HL-60 (cell line): Measurements from ENCODE around the gene NOP9.

Experiments
- DNase-seq, 2 experiments: peaks; one replicate each; pipeline ENCODE4 v3.0.0-alpha.2; 2010 to 2020; ENCODE audit warnings: low read depth in 1 of 2, low spot score in 1 of 2
- H3K27ac ChIP-seq: fragments of 250-450 bp; sonication (Bioruptor Pico); replicated peaks from 2 replicates; pipeline ENCODE4 v1.5.1; 2020; ENCODE audit warnings: mild to moderate bottlenecking, moderate library complexity
- H3K27me3 ChIP-seq: fragments of 250-450 bp; sonication (Bioruptor Pico); 2 replicates; pipeline ENCODE4 v1.5.1; 2021; ENCODE audit warnings: mild to moderate bottlenecking, moderate library complexity; ENCODE audit not compliant: insufficient read depth, poor library complexity, severe bottlenecking
- H3K4me3 ChIP-seq: replicated peaks from 2 replicates; pipeline ENCODE4 v1.5.1; 2011; ENCODE audit warnings: mild to moderate bottlenecking, control low read depth, low read length; ENCODE audit not compliant: insufficient read depth
- GABPA ChIP-seq: IDR thresholded peaks from 2 replicates; pipeline ENCODE4 v1.6.1; 2012; ENCODE audit warnings: low read depth
- POLR2AphosphoS5 ChIP-seq: IDR thresholded peaks from 2 replicates; pipeline ENCODE4 v1.6.1; 2012; ENCODE audit warnings: low read depth
- SPI1 ChIP-seq: IDR thresholded peaks from 2 replicates; pipeline ENCODE4 v1.6.1; 2012; ENCODE audit warnings: low read depth, mild to moderate bottlenecking, borderline replicate concordance
- long read RNA-seq: library from polyadenylated mRNA; unstranded; transcript quantifications from one replicate; pipeline ENCODE4 v2.0.0, GENCODE V29; 2020
- TF ChIP-seq, protein P1 (sequence below): IDR thresholded peaks from 2 replicates; pipeline ENCODE4 v1.6.1; 2012; ENCODE audit warnings: low read depth; ENCODE audit not compliant: insufficient replicate concordance
- TF ChIP-seq, protein P2 (sequence below): IDR thresholded peaks from one replicate; pipeline ENCODE4 v1.5.1; 2011; ENCODE audit warnings: low read length, control low read depth, inconsistent platforms; ENCODE audit not compliant: insufficient read depth

Gene NOP9, protein sequence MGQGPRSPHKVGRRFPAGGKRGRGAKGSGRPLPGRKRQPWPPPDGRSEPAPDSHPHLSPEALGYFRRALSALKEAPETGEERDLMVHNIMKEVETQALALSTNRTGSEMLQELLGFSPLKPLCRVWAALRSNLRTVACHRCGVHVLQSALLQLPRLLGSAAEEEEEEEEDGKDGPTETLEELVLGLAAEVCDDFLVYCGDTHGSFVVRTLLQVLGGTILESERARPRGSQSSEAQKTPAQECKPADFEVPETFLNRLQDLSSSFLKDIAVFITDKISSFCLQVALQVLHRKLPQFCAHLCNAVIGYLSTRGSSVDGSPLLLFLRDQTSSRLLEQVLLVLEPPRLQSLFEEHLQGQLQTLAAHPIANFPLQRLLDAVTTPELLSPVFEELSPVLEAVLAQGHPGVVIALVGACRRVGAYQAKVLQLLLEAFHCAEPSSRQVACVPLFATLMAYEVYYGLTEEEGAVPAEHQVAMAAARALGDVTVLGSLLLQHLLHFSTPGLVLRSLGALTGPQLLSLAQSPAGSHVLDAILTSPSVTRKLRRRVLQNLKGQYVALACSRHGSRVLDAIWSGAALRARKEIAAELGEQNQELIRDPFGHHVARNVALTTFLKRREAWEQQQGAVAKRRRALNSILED
- long read RNA-seq, full-length matches to known transcripts = 1 of 3 reads
- long read RNA-seq, partial matches to known transcripts = 1 of 3 reads
- long read RNA-seq, other reads (novel, unspliced or antisense) = 1 of 3 reads

DNA sequence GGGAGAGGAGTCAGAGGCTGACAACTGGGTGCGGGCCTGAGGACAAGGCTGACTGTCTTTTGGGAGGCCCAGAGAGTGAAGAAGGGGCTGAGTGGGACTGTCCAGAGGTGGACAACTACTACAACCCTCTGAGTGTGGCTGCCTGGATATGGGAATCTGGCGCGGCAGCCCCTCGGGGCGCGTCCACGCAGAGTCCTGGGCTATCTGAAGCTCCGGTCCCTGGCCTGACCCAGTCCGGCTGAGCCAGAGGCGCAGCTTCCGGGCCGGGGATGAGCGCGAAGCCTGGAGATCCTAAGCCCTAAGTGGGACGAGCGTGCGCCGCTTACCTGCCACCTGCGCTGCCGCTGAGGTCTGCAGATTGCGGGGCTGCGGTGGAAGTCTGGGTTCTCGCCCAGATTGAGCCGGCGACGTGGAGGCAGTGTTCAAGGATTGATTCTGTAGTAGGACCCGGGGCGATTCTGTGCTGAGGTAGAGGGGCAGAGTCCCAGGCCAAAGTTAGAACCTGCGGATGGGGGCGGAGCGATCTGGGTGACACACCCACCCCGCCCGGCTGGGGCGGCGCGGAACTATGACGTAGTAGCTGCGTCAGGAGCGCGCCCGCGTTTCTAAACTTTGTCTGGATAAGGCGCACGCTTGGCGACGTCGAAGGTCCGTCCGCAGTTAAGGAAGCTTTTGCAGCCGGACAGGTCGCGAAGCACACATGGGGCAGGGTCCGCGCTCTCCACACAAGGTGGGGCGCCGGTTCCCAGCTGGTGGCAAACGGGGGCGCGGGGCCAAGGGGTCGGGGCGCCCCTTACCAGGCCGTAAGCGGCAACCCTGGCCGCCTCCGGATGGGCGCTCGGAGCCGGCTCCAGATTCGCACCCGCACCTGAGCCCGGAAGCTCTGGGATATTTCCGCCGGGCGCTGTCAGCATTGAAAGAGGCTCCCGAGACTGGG is at the start of gene NOP9, which contains the start of gene DHRS1:
Gene NOP9, plus strand, starts transcription at position 596 of the 937 bp plus-strand sequence. Its CDS starts 105 bp downstream, at position 701.
Gene DHRS1, minus strand, starts transcription at position 526 of the 937 bp plus-strand sequence. CDS start 674 bp downstream, outside the sequence.
- peak within 1 kb of the TSS; percentile 75 for H3K27ac ChIP-seq
- DNase-seq = peak; percentile 85 to 89
- no peak; the same call in 1 of the 2 replicates for TF ChIP-seq GABPA
- TF ChIP-seq, protein P1, sequence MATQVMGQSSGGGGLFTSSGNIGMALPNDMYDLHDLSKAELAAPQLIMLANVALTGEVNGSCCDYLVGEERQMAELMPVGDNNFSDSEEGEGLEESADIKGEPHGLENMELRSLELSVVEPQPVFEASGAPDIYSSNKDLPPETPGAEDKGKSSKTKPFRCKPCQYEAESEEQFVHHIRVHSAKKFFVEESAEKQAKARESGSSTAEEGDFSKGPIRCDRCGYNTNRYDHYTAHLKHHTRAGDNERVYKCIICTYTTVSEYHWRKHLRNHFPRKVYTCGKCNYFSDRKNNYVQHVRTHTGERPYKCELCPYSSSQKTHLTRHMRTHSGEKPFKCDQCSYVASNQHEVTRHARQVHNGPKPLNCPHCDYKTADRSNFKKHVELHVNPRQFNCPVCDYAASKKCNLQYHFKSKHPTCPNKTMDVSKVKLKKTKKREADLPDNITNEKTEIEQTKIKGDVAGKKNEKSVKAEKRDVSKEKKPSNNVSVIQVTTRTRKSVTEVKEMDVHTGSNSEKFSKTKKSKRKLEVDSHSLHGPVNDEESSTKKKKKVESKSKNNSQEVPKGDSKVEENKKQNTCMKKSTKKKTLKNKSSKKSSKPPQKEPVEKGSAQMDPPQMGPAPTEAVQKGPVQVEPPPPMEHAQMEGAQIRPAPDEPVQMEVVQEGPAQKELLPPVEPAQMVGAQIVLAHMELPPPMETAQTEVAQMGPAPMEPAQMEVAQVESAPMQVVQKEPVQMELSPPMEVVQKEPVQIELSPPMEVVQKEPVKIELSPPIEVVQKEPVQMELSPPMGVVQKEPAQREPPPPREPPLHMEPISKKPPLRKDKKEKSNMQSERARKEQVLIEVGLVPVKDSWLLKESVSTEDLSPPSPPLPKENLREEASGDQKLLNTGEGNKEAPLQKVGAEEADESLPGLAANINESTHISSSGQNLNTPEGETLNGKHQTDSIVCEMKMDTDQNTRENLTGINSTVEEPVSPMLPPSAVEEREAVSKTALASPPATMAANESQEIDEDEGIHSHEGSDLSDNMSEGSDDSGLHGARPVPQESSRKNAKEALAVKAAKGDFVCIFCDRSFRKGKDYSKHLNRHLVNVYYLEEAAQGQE = no peak
- peak; percentile 79 for TF ChIP-seq POLR2AphosphoS5
- no peak for TF ChIP-seq SPI1
- TF ChIP-seq, protein P2, sequence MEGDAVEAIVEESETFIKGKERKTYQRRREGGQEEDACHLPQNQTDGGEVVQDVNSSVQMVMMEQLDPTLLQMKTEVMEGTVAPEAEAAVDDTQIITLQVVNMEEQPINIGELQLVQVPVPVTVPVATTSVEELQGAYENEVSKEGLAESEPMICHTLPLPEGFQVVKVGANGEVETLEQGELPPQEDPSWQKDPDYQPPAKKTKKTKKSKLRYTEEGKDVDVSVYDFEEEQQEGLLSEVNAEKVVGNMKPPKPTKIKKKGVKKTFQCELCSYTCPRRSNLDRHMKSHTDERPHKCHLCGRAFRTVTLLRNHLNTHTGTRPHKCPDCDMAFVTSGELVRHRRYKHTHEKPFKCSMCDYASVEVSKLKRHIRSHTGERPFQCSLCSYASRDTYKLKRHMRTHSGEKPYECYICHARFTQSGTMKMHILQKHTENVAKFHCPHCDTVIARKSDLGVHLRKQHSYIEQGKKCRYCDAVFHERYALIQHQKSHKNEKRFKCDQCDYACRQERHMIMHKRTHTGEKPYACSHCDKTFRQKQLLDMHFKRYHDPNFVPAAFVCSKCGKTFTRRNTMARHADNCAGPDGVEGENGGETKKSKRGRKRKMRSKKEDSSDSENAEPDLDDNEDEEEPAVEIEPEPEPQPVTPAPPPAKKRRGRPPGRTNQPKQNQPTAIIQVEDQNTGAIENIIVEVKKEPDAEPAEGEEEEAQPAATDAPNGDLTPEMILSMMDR = no peak
- H3K27me3 ChIP-seq = no peaks in the 10 kb centered on the region
- H3K4me3 ChIP-seq = peak within 1 kb of the TSS; percentile 97

DNA sequence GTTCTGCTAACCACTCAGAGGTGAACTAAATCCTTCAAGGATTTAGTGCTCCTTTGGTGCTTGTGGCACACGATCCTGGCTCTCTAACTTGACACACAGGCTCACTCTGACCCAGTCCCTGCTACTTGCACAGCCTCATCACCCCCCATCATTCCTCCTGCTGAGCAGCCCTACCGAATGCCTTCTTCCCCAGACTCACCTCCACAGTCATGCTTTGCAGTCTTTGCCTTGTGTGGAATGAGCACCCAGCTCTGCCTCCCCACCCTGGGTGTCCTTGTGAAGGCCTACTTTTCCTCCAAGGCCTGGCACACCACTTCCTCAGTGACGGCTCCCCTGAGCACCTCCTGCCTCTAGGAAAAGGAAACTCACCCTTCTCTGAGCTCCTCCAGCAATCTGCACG is 49.3 kb upstream of the NOP9 start:
- no peak overlapping the region for H3K27ac ChIP-seq
- H3K4me3 ChIP-seq = no peak overlapping the region
- no peak for DNase-seq
- H3K27me3 ChIP-seq = no peaks in the 10 kb centered on the region
- TF ChIP-seq SPI1 (no peak), POLR2AphosphoS5 (no peak)
- TF ChIP-seq, protein P2 = no peak
- TF ChIP-seq, protein P1 = no peak

DNA sequence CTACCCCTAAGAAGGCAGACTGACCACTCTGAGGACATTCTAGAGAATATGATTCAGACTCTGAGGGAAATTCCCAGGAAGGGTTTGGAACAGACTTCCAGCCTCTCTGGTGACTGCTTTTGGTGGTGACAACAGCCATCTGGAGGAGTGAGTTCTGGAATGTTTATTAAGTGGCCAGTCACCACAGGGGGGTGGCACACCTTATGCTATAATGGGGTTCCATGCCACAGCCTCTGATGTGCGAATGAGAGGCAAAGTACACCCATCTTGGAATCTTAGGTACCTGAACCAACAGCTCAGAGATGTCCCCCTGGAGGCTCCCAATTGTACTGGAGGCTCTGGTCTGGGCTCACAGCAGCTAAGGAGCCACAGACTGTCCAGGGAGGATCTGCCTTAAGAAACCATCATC is 47.8 kb upstream of the NOP9 start:
- Histone ChIP-seq H3K4me3 (no peak overlapping the region), H3K27me3 (no peaks in the 10 kb centered on the region), H3K27ac (no peak overlapping the region)
- TF ChIP-seq GABPA (no peak), SPI1 (no peak), POLR2AphosphoS5 (no peak)
- TF ChIP-seq, protein P1 = no peak
- TF ChIP-seq, protein P2 = no peak
- no peak for DNase-seq
